K562 (cell line): ENCODE results near the gene CMSS1.

ENCODE experiments used
- EP300 ChIP-seq: IDR thresholded peaks from 2 replicates; pipeline ENCODE4 v1.6.1; 2012; ENCODE audit warnings: low read length, improper control_type of control experiment
- HMG20B ChIP-seq: fragments of 250-450 bp; sonication (Bioruptor Pico); IDR thresholded peaks from 2 replicates; pipeline ENCODE4 v1.5.0; 2021; ENCODE audit warnings: mild to moderate bottlenecking
- JUND ChIP-seq, 2 experiments: IDR thresholded peaks; 2 replicates in 1 of 2; 3 replicates in 1 of 2; pipeline ENCODE4 v1.6.1; 2011; ENCODE audit warnings: borderline replicate concordance in 2 of 2, low read depth in 2 of 2, low read length in 2 of 2, improper control_type of control experiment in 1 of 2, missing biosample characterization in 1 of 2, missing genetic modification characterization in 1 of 2, missing genetic modification reagents in 1 of 2
- POLR2A ChIP-seq: fragments of 450-650 bp; conservative IDR thresholded peaks from 2 replicates; pipeline ENCODE4 v1.6.1; 2016
- ZNF12 ChIP-seq: sonication (generic); formaldehyde crosslinking; IDR thresholded peaks from 2 replicates; pipeline ENCODE4 v1.4.0; 2020; ENCODE audit warnings: mild to moderate bottlenecking, missing genetic modification reagents
- ZNF146 ChIP-seq: IDR thresholded peaks from one replicate; pipeline ENCODE4 v1.6.1; 2018; ENCODE audit warnings: missing compliant biosample characterization; ENCODE audit not compliant: unreplicated experiment
- TF ChIP-seq, protein P1 (sequence below), 3 experiments: IDR thresholded peaks in 2 of 3; conservative IDR thresholded peaks in 1 of 3; 2 replicates each; pipeline ENCODE4 v1.5.1; 2011 to 2012; ENCODE audit warnings: low read length in 3 of 3, mild to moderate bottlenecking in 3 of 3, control low read depth in 2 of 3, improper control_type of control experiment in 1 of 3, inconsistent platforms in 1 of 3, low read depth in 1 of 3, mixed read lengths in 1 of 3, moderate library complexity in 1 of 3; ENCODE audit not compliant: insufficient read depth in 2 of 3
- TF ChIP-seq, protein P2 (sequence below): conservative IDR thresholded peaks from 2 replicates; pipeline ENCODE4 v1.6.1; 2011; ENCODE audit warnings: low read depth, mild to moderate bottlenecking, low read length; ENCODE audit not compliant: control insufficient read depth

DNA sequence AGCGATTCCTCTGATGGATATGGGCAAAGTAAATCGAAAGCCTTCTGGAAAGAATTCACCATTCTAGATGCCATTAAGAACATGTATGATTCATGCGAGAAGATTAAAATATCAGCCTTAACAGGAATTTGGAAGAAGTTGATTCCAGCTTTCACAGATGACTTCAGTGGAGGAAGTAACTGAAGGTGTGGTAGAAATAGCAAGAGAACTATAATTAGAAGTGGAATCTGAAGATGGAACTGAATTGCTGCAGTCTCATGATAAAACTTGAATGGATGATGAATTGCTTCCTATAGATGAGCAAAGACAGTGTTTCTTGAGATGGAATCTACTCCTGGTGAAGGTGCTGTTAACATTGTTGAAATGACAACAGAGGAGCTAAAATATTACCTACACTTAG, 413.0 kb downstream of the CMSS1 start:
- TF ChIP-seq, protein P1, sequence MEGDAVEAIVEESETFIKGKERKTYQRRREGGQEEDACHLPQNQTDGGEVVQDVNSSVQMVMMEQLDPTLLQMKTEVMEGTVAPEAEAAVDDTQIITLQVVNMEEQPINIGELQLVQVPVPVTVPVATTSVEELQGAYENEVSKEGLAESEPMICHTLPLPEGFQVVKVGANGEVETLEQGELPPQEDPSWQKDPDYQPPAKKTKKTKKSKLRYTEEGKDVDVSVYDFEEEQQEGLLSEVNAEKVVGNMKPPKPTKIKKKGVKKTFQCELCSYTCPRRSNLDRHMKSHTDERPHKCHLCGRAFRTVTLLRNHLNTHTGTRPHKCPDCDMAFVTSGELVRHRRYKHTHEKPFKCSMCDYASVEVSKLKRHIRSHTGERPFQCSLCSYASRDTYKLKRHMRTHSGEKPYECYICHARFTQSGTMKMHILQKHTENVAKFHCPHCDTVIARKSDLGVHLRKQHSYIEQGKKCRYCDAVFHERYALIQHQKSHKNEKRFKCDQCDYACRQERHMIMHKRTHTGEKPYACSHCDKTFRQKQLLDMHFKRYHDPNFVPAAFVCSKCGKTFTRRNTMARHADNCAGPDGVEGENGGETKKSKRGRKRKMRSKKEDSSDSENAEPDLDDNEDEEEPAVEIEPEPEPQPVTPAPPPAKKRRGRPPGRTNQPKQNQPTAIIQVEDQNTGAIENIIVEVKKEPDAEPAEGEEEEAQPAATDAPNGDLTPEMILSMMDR (IDR thresholded peaks at IDR 0.05 in 2 of 3, conservative IDR thresholded peaks at IDR 0.05 in 1 of 3; ENCODE audit: insufficient read depth in 2 of 3, low read depth in 1 of 3, low read length in 3 of 3) = no peak
- TF ChIP-seq, protein P2, sequence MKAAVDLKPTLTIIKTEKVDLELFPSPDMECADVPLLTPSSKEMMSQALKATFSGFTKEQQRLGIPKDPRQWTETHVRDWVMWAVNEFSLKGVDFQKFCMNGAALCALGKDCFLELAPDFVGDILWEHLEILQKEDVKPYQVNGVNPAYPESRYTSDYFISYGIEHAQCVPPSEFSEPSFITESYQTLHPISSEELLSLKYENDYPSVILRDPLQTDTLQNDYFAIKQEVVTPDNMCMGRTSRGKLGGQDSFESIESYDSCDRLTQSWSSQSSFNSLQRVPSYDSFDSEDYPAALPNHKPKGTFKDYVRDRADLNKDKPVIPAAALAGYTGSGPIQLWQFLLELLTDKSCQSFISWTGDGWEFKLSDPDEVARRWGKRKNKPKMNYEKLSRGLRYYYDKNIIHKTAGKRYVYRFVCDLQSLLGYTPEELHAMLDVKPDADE = no peak
- TF ChIP-seq EP300 (no peak; the same call in 1 of the 2 replicates), JUND (IDR thresholded peaks at IDR 0.05; ENCODE audit: borderline replicate concordance, low read depth, low read length) (no peak), JUND (tag; IDR thresholded peaks at IDR 0.05; ENCODE audit: borderline replicate concordance, low read depth, low read length) (no peak), HMG20B (CRISPR knock-in tag) (no peak), POLR2A (no peak), ZNF146 (CRISPR knock-in tag) (no peak), ZNF12 (CRISPR knock-in tag) (no peak)
